DOHH2 (cell line): Measurements from ENCODE around the gene FKBP5.

Experiments
- H3F3A ChIP-seq: fragments of 200-600 bp; sonication (generic), shearing (Covaris generic); 2 replicates; pipeline ENCODE4 v1.6.0; 2016; ENCODE audit warnings: antibody characterized with exemption, mild to moderate bottlenecking; ENCODE audit not compliant: control insufficient read depth, insufficient read depth
- H3K27ac ChIP-seq: fragments of 200-600 bp; sonication (generic); 2 replicates; pipeline ENCODE4 v1.5.1; 2014; ENCODE audit warnings: low read depth, mild to moderate bottlenecking, low read length, moderate library complexity
- H3K27me3 ChIP-seq: fragments of 200-600 bp; sonication (generic); 2 replicates; pipeline ENCODE4 v1.6.1; 2014; ENCODE audit warnings: mild to moderate bottlenecking, low read length, mixed read lengths; ENCODE audit not compliant: control insufficient read depth
- H3K36me3 ChIP-seq: fragments of 200-600 bp; sonication (generic); 2 replicates; pipeline ENCODE4 v1.6.1; 2014; ENCODE audit warnings: mild to moderate bottlenecking, low read length, moderate library complexity, mixed read lengths; ENCODE audit not compliant: control insufficient read depth
- H3K4me1 ChIP-seq: fragments of 200-600 bp; sonication (generic); 2 replicates; pipeline ENCODE4 v1.6.1; 2014; ENCODE audit warnings: mild to moderate bottlenecking, low read length, mixed read lengths; ENCODE audit not compliant: control insufficient read depth
- H3K4me2 ChIP-seq: fragments of 200-600 bp; sonication (generic); 2 replicates; pipeline ENCODE4 v1.6.0; 2014; ENCODE audit warnings: mild to moderate bottlenecking, low read length, moderate library complexity
- H3K4me3 ChIP-seq: fragments of 200-600 bp; sonication (generic); 2 replicates; pipeline ENCODE4 v1.5.1; 2014; ENCODE audit warnings: mild to moderate bottlenecking, low read length, mixed read lengths
- H3K79me2 ChIP-seq: fragments of 200-600 bp; sonication (generic); 2 replicates; pipeline ENCODE4 v1.6.1; 2014; ENCODE audit warnings: mild to moderate bottlenecking, low read length, mixed read lengths; ENCODE audit not compliant: control insufficient read depth
- H3K9me2 ChIP-seq: fragments of 200-600 bp; sonication (generic); replicated peaks from 2 replicates; pipeline ENCODE4 v1.6.1; 2014; ENCODE audit warnings: mild to moderate bottlenecking, low read length, mixed read lengths; ENCODE audit not compliant: control insufficient read depth
- H3K9me3 ChIP-seq: fragments of 200-600 bp; sonication (generic); 2 replicates; pipeline ENCODE4 v1.6.1; 2014; ENCODE audit warnings: antibody characterized with exemption, low read length, mixed read lengths; ENCODE audit not compliant: control insufficient read depth, insufficient read depth
- H4K20me1 ChIP-seq: fragments of 200-600 bp; sonication (generic); 2 replicates; pipeline ENCODE4 v1.6.0; 2014; ENCODE audit warnings: low read depth, mild to moderate bottlenecking, antibody characterized with exemption, low read length, moderate library complexity; ENCODE audit not compliant: control insufficient read depth, insufficient read depth
- EZH2phosphoT487 ChIP-seq: fragments of 200-600 bp; sonication (generic); IDR thresholded peaks from 2 replicates; pipeline ENCODE4 v1.6.1; 2017; ENCODE audit warnings: borderline replicate concordance, mild to moderate bottlenecking, antibody characterized with exemption, low read length, moderate library complexity, mixed read lengths
- TF ChIP-seq, protein P1 (sequence below): fragments of 200-600 bp; sonication (generic); IDR thresholded peaks from one replicate; pipeline ENCODE4 v1.5.1; 2014; ENCODE audit warnings: antibody characterized with exemption, mild to moderate bottlenecking, low read depth, low read length; ENCODE audit not compliant: poor library complexity, severe bottlenecking

Gene FKBP5

GRCh38 chr6:35713006-35713767 lies 24.5 kb upstream of the FKBP5 start:
- no peaks in the 10 kb centered on the region for H3K27me3 ChIP-seq
- H3K27ac ChIP-seq = no peak overlapping the region
- H3K4me2 ChIP-seq = peak overlapping the region; percentile 36
- no peaks in the 10 kb centered on the region for H3K36me3 ChIP-seq
- H4K20me1 ChIP-seq = no peaks in the 10 kb centered on the region
- TF ChIP-seq, protein P1, sequence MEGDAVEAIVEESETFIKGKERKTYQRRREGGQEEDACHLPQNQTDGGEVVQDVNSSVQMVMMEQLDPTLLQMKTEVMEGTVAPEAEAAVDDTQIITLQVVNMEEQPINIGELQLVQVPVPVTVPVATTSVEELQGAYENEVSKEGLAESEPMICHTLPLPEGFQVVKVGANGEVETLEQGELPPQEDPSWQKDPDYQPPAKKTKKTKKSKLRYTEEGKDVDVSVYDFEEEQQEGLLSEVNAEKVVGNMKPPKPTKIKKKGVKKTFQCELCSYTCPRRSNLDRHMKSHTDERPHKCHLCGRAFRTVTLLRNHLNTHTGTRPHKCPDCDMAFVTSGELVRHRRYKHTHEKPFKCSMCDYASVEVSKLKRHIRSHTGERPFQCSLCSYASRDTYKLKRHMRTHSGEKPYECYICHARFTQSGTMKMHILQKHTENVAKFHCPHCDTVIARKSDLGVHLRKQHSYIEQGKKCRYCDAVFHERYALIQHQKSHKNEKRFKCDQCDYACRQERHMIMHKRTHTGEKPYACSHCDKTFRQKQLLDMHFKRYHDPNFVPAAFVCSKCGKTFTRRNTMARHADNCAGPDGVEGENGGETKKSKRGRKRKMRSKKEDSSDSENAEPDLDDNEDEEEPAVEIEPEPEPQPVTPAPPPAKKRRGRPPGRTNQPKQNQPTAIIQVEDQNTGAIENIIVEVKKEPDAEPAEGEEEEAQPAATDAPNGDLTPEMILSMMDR = no peak
- no peak for TF ChIP-seq EZH2phosphoT487
- no peaks in the 10 kb centered on the region for H3K79me2 ChIP-seq
- H3K4me3 ChIP-seq = no peak overlapping the region
- no peaks in the 10 kb centered on the region for H3K9me3 ChIP-seq
- H3K4me1 ChIP-seq = peaks cover 36% of the 10 kb centered on the region
- H3F3A ChIP-seq = 0 out of 2 replicates have a peak, but pooled peaks cover 2% of the 10 kb centered on the region
- no peaks in the 10 kb centered on the region for H3K9me2 ChIP-seq

- Histone ChIP-seq H3K27ac (no peak overlapping the region), H3K4me1 (peaks cover 24% of the 10 kb centered on the region), H3K9me3 (no peaks in the 10 kb centered on the region), H3K36me3 (no peaks in the 10 kb centered on the region), H3K27me3 (no peaks in the 10 kb centered on the region), H3K9me2 (no peaks in the 10 kb centered on the region), H3K4me3 (no peak overlapping the region), H4K20me1 (no peaks in the 10 kb centered on the region), H3K4me2 (no peak overlapping the region), H3F3A (0 out of 2 replicates have a peak, but pooled peaks cover 3% of the 10 kb centered on the region), H3K79me2 (no peaks in the 10 kb centered on the region)
- TF ChIP-seq, protein P1 = no peak
These were observed 23.0 kb upstream of the FKBP5 start for GRCh38 chr6:35711731-35712130.

GRCh38 chr6:35710241-35710847 lies 21.6 kb upstream of the FKBP5 start:
- Histone ChIP-seq H3K9me2 (no peaks in the 10 kb centered on the region), H3K4me1 (peaks cover 20% of the 10 kb centered on the region), H3K27me3 (no peaks in the 10 kb centered on the region), H3F3A (0 out of 2 replicates have a peak, but pooled peaks cover 5% of the 10 kb centered on the region), H3K9me3 (no peaks in the 10 kb centered on the region), H3K27ac (no peak overlapping the region), H3K36me3 (no peaks in the 10 kb centered on the region), H3K4me3 (no peak overlapping the region), H4K20me1 (no peaks in the 10 kb centered on the region), H3K79me2 (no peaks in the 10 kb centered on the region), H3K4me2 (no peak overlapping the region)
- TF ChIP-seq, protein P1 = no peak
- TF ChIP-seq EZH2phosphoT487 = no peak
